ENCODE data around the gene PDLIM4. TPM values are rescaled to one million over a fixed set of nuclear protein-coding genes. Genes with fewer than 3 reads are reported as not detected.

PDLIM4 gene
- total RNA-seq, 2 experiments from 2014 or later = 0.21 to 0.23 TPM

DNA sequence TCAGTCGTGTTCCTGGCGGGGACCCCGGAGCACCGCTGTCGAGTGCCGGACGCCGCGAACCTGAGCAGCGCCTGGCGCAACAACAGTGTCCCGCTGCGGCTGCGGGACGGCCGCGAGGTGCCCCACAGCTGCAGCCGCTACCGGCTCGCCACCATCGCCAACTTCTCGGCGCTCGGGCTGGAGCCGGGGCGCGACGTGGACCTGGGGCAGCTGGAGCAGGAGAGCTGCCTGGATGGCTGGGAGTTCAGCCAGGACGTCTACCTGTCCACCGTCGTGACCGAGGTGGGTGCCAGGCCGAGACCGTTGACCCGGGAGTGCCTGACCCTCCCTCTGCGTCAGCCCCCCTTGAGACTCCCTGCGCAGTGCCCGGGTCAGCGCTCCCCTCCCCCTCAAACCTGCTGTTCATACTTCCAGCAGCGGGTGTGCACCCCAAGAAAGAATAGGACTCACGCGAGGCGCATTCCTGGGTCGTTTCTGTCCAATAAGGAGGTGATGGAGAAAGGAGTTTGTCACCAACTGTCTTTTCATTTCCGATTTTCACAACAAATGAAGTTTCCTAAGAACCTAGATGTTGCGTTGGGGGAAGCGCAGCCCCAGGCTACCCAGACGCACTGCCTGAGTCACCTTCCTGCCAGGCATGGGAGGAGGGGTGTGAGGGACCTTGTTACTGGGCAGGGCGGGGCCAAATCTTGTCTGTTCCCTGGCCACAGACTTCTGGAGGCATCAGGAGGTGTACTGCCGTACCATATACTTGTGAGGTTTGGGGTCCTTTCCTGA lies 37.4 kb downstream of the PDLIM4 start:
- H3K9me3 Mint-ChIP-seq (ENCODE audit: low read depth) = no peaks in the 10 kb centered on the region
- ChIA-PET POLR2A (interaction anchor here (0.8 to 1.5 kb wide), 2 partner anchors 32 to 193 kb away, joined by 3 to 6 read pairs; no protein-coding TSS in a partner anchor), CTCF (interaction anchor here (0.5 to 2.3 kb wide), 7 partner anchors 12 to 104 kb away, joined by 3 to 19 read pairs (median 3); partner anchors contain the start of gene SLC22A5)
- peaks cover 23% of the 10 kb centered on the region for H3K4me1 Mint-ChIP-seq
- peaks cover 2% of the 10 kb centered on the region for H3K36me3 Mint-ChIP-seq (ENCODE audit: low read depth)
- intact Hi-C loops (cut with DNase I, micrococcal nuclease) = loop anchor here (1.0 to 10.0 kb wide), 9 partner anchors 74 to 757 kb away; partner anchors contain the start of genes FNIP1 (in 1 of the 2), GDF9 (in 1 of the 2), HSPA4 (in 1 of the 2) and RAPGEF6 (in 1 of the 2)
- H3K27ac Mint-ChIP-seq = peak overlapping the region; percentile 88
- H3K4me3 Mint-ChIP-seq = peak overlapping the region; percentile 88
- peak; percentile 81 for ATAC-seq
- DNase-seq = peak; percentile 90
- H3K27me3 Mint-ChIP-seq = peaks cover 6% of the 10 kb centered on the region

DNA sequence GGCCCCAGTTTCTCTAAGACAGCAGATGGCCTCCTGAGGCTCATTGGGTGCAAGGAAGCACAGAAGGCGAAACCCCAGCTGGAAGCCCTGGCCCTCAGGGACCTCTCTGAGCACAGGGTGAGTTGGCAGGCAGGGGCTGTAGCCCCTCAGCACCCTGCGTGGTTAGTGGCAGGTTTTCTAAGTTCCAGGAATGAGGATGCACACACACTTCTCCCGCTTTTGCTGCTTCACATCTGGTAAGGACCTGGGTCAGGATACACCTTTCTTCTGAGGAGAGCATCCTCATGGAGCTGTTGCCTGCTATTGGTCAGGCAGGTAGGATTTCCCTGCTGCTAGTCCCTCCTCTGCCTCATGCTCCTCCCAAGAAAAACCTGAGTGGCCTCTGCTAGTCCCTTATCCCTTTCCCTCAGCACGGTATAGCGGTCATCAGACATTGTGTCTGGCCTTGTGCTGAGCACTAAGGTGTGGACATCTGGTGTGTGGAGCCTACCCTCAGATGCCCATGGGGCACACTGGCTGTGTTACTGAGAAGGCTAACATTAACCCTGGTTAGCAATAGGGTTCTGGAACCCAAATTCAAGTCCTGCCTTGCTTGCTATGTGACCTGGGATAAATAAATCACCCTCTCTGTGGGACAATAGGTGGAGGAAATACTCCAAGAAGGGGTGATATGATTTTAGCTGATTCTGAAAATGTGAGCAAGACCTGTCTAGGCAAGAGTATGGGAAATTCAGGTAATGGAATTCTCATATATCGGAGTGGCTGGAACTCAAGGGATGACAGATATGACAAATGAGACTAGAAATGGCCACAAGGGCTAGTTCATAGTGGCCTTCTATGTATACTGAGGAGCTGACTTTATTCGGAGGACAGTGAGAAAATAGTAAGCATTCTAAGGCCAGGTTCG lies 38.3 kb downstream of the PDLIM4 start:
- intact Hi-C loops (cut with DNase I, micrococcal nuclease) = loop anchor here in 1 of 2 experiments (1.0 to 10.0 kb wide), 3 partner anchors 74 to 661 kb away; partner anchors contain the start of genes FNIP1, RAPGEF6 and SLC22A5
- Mint-ChIP-seq H3K36me3 (ENCODE audit: low read depth) (peaks cover 2% of the 10 kb centered on the region), H3K4me1 (peaks cover 23% of the 10 kb centered on the region), H3K27me3 (peaks cover 4% of the 10 kb centered on the region), H3K27ac (peak overlapping the region; percentile 88), H3K4me3 (peak overlapping the region; percentile 88), H3K9me3 (ENCODE audit: low read depth) (no peaks in the 10 kb centered on the region)
- DNase-seq (no peak), ATAC-seq (no peak)
- CTCF ChIA-PET = interaction anchor here (0.5 to 1.9 kb wide), 5 partner anchors 15 to 105 kb away, joined by 3 to 6 read pairs (median 3); no protein-coding TSS in a partner anchor
- POLR2A ChIA-PET = no interaction called here

DNA sequence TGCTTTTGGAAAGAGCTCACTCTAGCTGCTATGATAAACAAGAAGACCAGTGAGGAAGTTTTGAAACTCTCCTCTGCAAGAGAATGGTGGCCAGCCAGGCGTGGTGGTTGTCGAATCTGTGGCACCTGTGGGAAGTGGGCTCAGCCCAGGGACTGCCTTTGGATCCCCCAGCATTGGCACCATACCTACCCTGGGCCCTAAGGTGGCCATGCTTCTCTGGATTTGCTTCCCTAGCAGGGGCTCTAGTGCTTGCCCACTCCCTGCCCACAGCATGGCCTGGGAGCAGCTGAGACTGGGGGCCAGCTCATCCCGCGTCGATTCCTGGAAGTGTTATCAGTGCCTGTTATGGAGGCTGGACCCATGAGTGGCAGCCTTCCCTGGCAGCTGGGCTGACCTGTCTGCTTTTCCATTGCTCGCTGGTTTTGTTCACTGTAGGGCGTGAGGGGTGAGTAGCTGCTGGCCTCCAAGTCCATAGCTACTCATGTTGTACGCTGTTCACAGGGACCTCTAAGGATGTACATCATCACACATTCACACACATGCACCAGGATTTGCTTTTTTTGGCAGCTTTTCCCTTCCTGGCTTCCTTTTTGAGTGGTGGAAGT lies 39.0 kb downstream of the PDLIM4 start:
- Mint-ChIP-seq H3K27me3 (peaks cover 4% of the 10 kb centered on the region), H3K4me3 (no peak overlapping the region), H3K27ac (no peak overlapping the region), H3K4me1 (peaks cover 23% of the 10 kb centered on the region), H3K9me3 (ENCODE audit: low read depth) (no peaks in the 10 kb centered on the region), H3K36me3 (ENCODE audit: low read depth) (peaks cover 2% of the 10 kb centered on the region)
- intact Hi-C loops (cut with DNase I, micrococcal nuclease) = loop anchor here in 1 of 2 experiments (10.0 kb wide), 1 partner anchor 662 kb away; the partner anchor contains the start of gene RAPGEF6
- ATAC-seq (no peak), DNase-seq (no peak)
- CTCF ChIA-PET = interaction anchor here (0.6 to 1.9 kb wide), 5 partner anchors 14 to 143 kb away, joined by 3 to 6 read pairs (median 3); no protein-coding TSS in a partner anchor
- POLR2A ChIA-PET = no interaction called here

DNA sequence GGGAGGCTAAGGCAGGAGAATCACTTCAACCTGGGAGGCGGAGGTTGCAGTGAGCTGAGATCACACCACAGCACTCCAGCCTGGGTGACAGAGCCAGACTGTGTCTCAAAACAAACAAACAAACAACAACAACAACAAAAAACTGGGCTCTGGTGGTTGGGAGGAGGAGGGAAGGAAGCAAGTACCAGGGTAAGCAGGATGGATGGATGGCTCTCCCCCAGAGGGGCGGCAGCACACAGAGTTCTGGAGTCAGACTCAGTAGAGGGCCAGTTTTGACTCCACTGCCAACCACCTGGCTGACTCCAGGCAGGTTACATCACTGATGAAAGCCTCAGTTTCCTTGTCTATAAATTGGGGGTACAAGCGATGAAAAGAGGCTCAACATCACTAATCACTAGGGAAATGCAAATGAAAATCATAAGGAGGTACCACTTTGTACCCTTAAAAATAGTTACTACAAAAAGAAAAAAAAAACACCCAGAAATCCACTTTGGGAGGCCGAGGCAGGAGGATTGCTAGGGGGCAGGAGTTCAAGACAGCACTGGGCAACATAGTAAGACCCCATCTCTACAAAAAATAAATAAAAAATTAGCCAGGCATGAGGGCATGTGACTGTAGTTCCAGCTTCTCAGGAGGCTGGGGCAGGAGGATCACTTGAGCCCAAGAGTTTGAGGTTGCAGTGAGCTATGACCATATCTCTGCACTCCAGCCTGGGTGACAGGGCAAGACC lies 39.9 kb downstream of the PDLIM4 start:
- no peak for DNase-seq
- peaks cover 23% of the 10 kb centered on the region for H3K4me1 Mint-ChIP-seq
- ChIA-PET CTCF (interaction anchor here (1.0 to 1.1 kb wide), 2 partner anchors 70 to 118 kb away, joined by 3 to 5 read pairs; no protein-coding TSS in a partner anchor), POLR2A (no interaction called here)
- intact Hi-C loops (cut with DNase I, micrococcal nuclease) = loop anchor here in 1 of 2 experiments (10.0 kb wide), 1 partner anchor 663 kb away; the partner anchor contains the start of gene RAPGEF6
- no peak overlapping the region for H3K27ac Mint-ChIP-seq
- H3K4me3 Mint-ChIP-seq = no peak overlapping the region
- peaks cover 4% of the 10 kb centered on the region for H3K27me3 Mint-ChIP-seq
- ATAC-seq = no peak
- no peaks in the 10 kb centered on the region for H3K9me3 Mint-ChIP-seq (ENCODE audit: low read depth)
- H3K36me3 Mint-ChIP-seq (ENCODE audit: low read depth) = peaks cover 2% of the 10 kb centered on the region

DNA sequence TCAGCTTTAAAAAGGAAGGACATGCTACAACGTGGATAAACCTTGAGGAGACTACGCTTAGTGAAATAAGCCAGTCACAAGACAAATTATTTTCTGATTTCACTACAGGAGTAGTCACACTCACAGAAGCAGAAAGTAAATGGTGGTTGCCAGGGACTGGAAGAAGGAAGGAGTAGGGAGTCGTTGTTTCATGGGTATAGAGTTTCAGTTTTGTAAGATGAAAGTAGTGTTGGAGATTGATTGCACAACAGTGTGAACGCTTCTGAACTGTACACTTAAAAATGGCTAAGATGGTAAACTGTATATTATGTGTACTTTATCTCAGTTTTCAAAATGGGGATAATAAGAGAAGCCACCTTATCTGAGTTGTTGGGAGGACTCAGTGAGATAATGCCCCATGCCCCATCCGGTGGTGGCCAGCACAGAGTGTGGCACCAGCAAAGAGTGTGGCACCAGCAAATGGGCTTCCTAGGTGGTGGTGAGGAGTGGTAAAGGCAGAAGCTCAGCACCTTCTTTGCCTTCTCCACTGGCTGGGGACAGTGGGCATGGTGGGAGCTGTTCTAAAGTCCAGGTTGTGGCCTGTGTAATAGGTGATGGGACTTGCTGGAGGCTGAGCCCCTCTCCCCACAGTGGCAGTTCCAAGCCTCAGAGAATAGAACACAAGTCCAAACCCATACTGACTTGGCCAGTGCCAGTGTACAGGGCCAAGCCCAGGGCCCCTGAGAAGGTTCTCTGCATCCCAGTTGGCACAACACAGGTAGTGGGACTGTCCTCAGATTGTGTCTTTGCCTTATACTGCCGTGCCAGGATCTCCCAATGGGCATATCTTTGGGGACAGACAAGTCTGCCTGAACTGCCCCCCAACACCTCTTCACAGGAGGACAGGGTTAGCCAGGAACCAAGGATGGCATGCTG lies 41.1 kb downstream of the PDLIM4 start:
- CTCF ChIA-PET = interaction anchor here (1.0 to 1.1 kb wide), 2 partner anchors 69 to 119 kb away, joined by 3 to 5 read pairs; no protein-coding TSS in a partner anchor
- Mint-ChIP-seq H3K36me3 (ENCODE audit: low read depth) (peaks cover 3% of the 10 kb centered on the region), H3K4me3 (no peak overlapping the region), H3K4me1 (peaks cover 19% of the 10 kb centered on the region), H3K27me3 (peaks cover 4% of the 10 kb centered on the region), H3K9me3 (ENCODE audit: low read depth) (no peaks in the 10 kb centered on the region), H3K27ac (no peak overlapping the region)
- intact Hi-C loops (cut with DNase I, micrococcal nuclease) = loop anchor here in 1 of 2 experiments (10.0 kb wide), 1 partner anchor 664 kb away; the partner anchor contains the start of gene RAPGEF6
- POLR2A ChIA-PET = no interaction called here
- no peak for ATAC-seq
- no peak for DNase-seq

DNA sequence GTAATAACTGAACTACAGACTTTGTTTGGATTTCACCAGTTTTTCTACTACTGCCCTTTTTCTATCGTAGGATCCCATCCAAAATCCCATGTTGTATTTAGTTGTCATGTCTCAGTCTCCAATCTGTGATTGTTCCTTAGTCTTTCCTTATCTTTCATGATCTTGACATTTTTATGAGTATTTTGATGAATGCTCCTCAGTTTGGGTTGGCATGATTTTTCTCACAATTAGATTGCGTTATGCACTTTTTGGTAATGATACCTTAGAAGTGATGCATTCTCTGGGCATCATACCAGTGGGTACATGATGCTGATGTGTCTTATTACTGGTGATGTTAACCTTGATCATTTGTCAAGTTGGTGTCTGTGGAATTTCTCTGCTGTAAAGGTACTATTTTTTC lies 42.4 kb downstream of the PDLIM4 start:
- DNase-seq (no peak), ATAC-seq (no peak)
- Mint-ChIP-seq H3K9me3 (ENCODE audit: low read depth) (no peaks in the 10 kb centered on the region), H3K36me3 (ENCODE audit: low read depth) (peaks cover 6% of the 10 kb centered on the region), H3K4me3 (no peak overlapping the region), H3K27me3 (peaks cover 4% of the 10 kb centered on the region), H3K27ac (no peak overlapping the region), H3K4me1 (peaks cover 17% of the 10 kb centered on the region)
- ChIA-PET POLR2A (no interaction called here), CTCF (no interaction called here)
- intact Hi-C loops (cut with DNase I, micrococcal nuclease) = loop anchor here in 1 of 2 experiments (10.0 kb wide), 1 partner anchor 665 kb away; the partner anchor contains the start of gene RAPGEF6

DNA sequence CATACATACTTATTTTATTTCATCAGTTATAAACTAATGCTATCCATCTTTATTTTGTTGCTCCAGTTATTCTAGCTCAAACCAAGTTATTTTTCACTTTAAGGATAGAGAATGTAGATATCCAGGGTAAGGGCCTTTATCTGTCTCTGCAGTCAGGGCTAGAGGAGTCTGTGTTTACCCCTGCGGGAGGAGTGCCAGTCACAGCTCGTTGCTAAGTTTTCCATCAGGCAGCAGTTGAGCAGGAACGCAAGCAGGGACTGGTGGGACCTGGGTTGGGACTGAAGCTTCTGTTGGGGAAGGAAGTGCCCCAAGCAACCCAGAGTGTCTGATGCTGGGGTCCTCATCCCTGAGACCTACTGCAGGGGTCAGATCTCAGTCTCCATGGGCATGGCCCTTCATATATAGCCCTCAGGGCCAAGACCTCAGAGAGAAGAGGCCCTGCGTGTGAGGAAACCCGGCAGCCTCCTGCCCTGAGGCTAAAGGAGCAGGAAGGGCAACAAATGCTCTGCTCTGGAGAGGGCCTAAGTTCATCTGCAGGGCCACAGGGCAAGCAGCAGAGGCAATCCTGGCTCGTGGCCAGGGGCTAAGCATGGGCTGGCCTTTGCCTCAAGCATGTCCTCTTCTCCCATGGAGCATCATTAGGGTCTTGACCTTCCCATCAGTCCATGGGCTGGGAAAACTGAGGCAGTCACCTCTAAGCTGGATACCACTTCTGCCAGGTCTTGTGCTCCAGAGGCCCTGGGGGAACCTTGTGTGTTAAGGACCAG lies 43.3 kb downstream of the PDLIM4 start:
- Mint-ChIP-seq H3K4me1 (peaks cover 9% of the 10 kb centered on the region), H3K27ac (no peak overlapping the region), H3K9me3 (ENCODE audit: low read depth) (peaks cover 5% of the 10 kb centered on the region), H3K36me3 (ENCODE audit: low read depth) (peaks cover 6% of the 10 kb centered on the region), H3K4me3 (no peak overlapping the region), H3K27me3 (peaks cover 4% of the 10 kb centered on the region)
- ChIA-PET CTCF (interaction anchor here (0.7 kb wide), 1 partner anchor 92 kb away, joined by 5 read pairs; no protein-coding TSS in a partner anchor), POLR2A (no interaction called here)
- DNase-seq (no peak), ATAC-seq (no peak)
- intact Hi-C loops (cut with DNase I, micrococcal nuclease) = no loop called here

DNA sequence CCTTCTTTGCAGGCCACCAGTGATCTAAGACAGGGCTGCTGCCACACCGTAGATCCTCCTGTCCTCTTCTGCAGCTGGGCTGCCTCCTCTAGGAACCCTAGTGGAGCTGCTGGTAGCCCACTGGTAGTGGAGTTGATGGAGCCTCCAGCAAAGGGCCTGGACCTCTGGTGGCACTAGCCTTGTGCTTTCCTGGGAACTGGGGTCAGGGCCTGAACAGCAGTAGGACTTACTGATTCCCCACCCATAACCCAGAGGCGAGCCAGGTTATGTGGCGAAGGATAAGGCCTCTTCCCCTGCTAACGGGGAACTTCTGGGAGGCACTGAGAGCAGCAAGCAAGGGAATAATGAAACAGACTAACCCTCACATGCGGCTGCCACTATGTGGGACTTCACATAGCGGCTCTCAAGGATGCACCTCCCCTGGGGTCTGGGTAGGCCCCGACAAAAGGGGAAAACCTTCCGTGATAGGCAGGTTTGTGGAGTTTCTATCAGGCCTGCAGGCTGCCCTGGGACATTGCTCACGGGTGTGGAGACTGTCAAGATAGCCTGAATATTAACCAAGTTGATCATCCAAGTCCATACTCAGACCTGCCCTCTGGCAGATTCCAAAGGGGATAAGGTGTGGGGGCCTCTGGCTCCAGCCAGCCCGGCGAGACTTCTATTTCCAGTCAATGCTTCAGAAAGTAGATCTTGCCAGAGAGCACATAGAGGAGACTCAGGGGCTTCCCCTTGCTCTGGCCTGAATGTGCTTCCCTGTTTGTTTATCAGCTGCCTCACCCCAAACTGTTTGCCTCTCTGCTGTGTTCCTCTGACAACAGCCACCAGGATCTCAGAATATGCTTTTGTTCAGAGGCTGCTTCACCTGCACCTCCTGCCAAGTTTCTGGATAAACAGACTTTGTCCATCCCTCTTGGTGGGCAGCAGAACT lies 44.1 kb downstream of the PDLIM4 start:
- POLR2A ChIA-PET = no interaction called here
- no peak for DNase-seq
- ATAC-seq = no peak
- no peak overlapping the region for H3K27ac Mint-ChIP-seq
- CTCF ChIA-PET = interaction anchor here (0.7 kb wide), 1 partner anchor 93 kb away, joined by 5 read pairs; no protein-coding TSS in a partner anchor
- intact Hi-C loops (cut with DNase I, micrococcal nuclease) = no loop called here
- H3K36me3 Mint-ChIP-seq (ENCODE audit: low read depth) = peaks cover 3% of the 10 kb centered on the region
- no peaks in the 10 kb centered on the region for H3K27me3 Mint-ChIP-seq
- peaks cover 4% of the 10 kb centered on the region for H3K4me1 Mint-ChIP-seq
- no peak overlapping the region for H3K4me3 Mint-ChIP-seq
- H3K9me3 Mint-ChIP-seq (ENCODE audit: low read depth) = peaks cover 5% of the 10 kb centered on the region
